Neural crest cell (in vitro differentiated cells): ENCODE measurements around the gene EIF4E1B. TPM values are rescaled to one million over a fixed set of nuclear protein-coding genes. Genes with fewer than 3 reads are reported as not detected.

ENCODE experiments used
- DNase-seq: peaks from one replicate; pipeline ENCODE4 v3.0.0; 2021; ENCODE audit warnings: low read depth, mixed read lengths, low spot score
- H3K27ac Mint-ChIP-seq: one replicate; pipeline ENCODE4 v1.8.0; 2021; ENCODE audit warnings: mild to moderate bottlenecking, mixed read lengths; ENCODE audit not compliant: unreplicated experiment
- H3K27me3 Mint-ChIP-seq: 2 replicates; pipeline ENCODE4 v1.8.0; 2021; ENCODE audit warnings: low read depth, mild to moderate bottlenecking, mixed read lengths
- H3K36me3 Mint-ChIP-seq: 2 replicates; pipeline ENCODE4 v1.8.0; 2021; ENCODE audit warnings: low read depth, mild to moderate bottlenecking, mixed read lengths
- H3K4me1 Mint-ChIP-seq: 2 replicates; pipeline ENCODE4 v1.8.0; 2021; ENCODE audit warnings: mixed read lengths
- H3K4me3 Mint-ChIP-seq: one replicate; pipeline ENCODE4 v1.8.0; 2021; ENCODE audit warnings: mild to moderate bottlenecking, mixed read lengths
- H3K9me3 Mint-ChIP-seq: 2 replicates; pipeline ENCODE4 v1.8.0; 2021; ENCODE audit warnings: mixed read lengths
- CTCF ChIP-seq: fragments of 200-600 bp; sonication (generic); conservative IDR thresholded peaks from 2 replicates; pipeline ENCODE4 v1.5.0; 2021; ENCODE audit warnings: antibody characterized with exemption, mild to moderate bottlenecking
- long read RNA-seq: library from polyadenylated mRNA; unstranded; transcript quantifications from one replicate; pipeline ENCODE4 v2.0.0, GENCODE V29; 2020
- total RNA-seq: library from RNA; stranded (reverse); gene quantifications from 2 replicates; pipeline ENCODE4 v1.2.1, GENCODE V29; 2021

The EIF4E1B gene
- total RNA-seq, result not detected in 2 replicates
- long read RNA-seq, result 0 reads

GRCh38 chr5:176629853-176630680 lies at the start of gene EIF4E1B, which contains the start of gene SNCB:
Gene EIF4E1B, plus strand, starts transcription at chr5:176630675. Its CDS starts 12,113 bp downstream, at chr5:176642788.
Gene SNCB, minus strand, starts transcription at chr5:176630534. Its CDS starts 880 bp downstream, at chr5:176629654.
- DNase-seq, result peak; percentile 53
- no peak for TF ChIP-seq CTCF

GRCh38 chr5:176581361-176581760 lies 49.1 kb upstream of the EIF4E1B start:
- no peak overlapping the region for H3K4me3 Mint-ChIP-seq
- no peak for DNase-seq
- H3K36me3 Mint-ChIP-seq, result no peaks in the 10 kb centered on the region
- TF ChIP-seq CTCF, result no peak
- no peaks in the 10 kb centered on the region for H3K27me3 Mint-ChIP-seq
- no peaks in the 10 kb centered on the region for H3K4me1 Mint-ChIP-seq
- no peak overlapping the region for H3K27ac Mint-ChIP-seq
- H3K9me3 Mint-ChIP-seq, result peaks cover 4% of the 10 kb centered on the region

More at GRCh38 chr5:176629853-176630680, at the start of gene EIF4E1B, which contains the start of gene SNCB:
- peaks cover 92% of the 10 kb centered on the region for H3K27me3 Mint-ChIP-seq
- no peaks in the 10 kb centered on the region for H3K36me3 Mint-ChIP-seq
- H3K9me3 Mint-ChIP-seq, result peaks cover 2% of the 10 kb centered on the region
- H3K4me3 Mint-ChIP-seq, result peak within 1 kb of the TSS; percentile 81
- H3K27ac Mint-ChIP-seq, result no peak within 1 kb of the TSS
- H3K4me1 Mint-ChIP-seq, result peaks cover 6% of the 10 kb centered on the region

GRCh38 chr5:176583076-176583475 lies 47.4 kb upstream of the EIF4E1B start:
- Mint-ChIP-seq H3K9me3 (peaks cover 6% of the 10 kb centered on the region), H3K4me1 (peaks cover 2% of the 10 kb centered on the region), H3K27me3 (no peaks in the 10 kb centered on the region), H3K27ac (no peak overlapping the region), H3K4me3 (peak overlapping the region; percentile 23), H3K36me3 (peaks cover 3% of the 10 kb centered on the region)
- TF ChIP-seq CTCF, result no peak
- no peak for DNase-seq

- Mint-ChIP-seq H3K4me3 (no peak overlapping the region), H3K9me3 (peaks cover 11% of the 10 kb centered on the region), H3K27me3 (no peaks in the 10 kb centered on the region), H3K27ac (no peak overlapping the region), H3K4me1 (peaks cover 5% of the 10 kb centered on the region), H3K36me3 (peaks cover 14% of the 10 kb centered on the region)
- no peak for TF ChIP-seq CTCF
- DNase-seq, result no peak
Measured at GRCh38 chr5:176587398-176587797, 43.1 kb upstream of the EIF4E1B start.

GRCh38 chr5:176588297-176588696 lies 42.2 kb upstream of the EIF4E1B start:
- peaks cover 14% of the 10 kb centered on the region for H3K36me3 Mint-ChIP-seq
- H3K4me1 Mint-ChIP-seq, result peaks cover 5% of the 10 kb centered on the region
- no peak overlapping the region for H3K4me3 Mint-ChIP-seq
- peaks cover 11% of the 10 kb centered on the region for H3K9me3 Mint-ChIP-seq
- H3K27ac Mint-ChIP-seq, result peak overlapping the region; percentile 2
- no peak for DNase-seq
- no peak for TF ChIP-seq CTCF
- no peaks in the 10 kb centered on the region for H3K27me3 Mint-ChIP-seq
